Measurements from ENCODE around the gene RPS6KA4.
"Not testable (repeated sequence)": the region's sequence is repeated elsewhere in the genome, so short reads cannot be mapped to it uniquely, and the experiment has no call there.

The RPS6KA4 gene

DNA sequence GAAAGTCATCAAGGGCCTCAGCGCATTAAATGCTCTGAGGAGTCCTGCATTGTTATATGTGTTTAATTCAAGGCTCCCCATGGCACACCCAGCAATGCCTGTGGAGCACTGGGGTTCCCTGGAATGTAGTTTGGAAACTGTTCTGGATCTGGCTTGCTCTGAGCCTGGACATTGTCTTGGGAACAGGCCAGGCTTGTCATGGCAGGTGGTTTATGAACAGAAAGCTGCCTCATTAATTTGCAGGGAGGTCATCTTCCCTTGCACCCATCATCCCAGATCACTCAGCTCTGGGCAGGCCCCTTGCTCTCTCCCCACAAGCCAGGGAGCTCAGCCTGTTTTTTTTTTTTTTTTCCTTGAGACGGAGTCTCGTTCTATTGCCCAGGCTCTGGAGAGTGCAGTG, 32.9 kb downstream of the RPS6KA4 start:
- DNase-seq, result no peak

DNA sequence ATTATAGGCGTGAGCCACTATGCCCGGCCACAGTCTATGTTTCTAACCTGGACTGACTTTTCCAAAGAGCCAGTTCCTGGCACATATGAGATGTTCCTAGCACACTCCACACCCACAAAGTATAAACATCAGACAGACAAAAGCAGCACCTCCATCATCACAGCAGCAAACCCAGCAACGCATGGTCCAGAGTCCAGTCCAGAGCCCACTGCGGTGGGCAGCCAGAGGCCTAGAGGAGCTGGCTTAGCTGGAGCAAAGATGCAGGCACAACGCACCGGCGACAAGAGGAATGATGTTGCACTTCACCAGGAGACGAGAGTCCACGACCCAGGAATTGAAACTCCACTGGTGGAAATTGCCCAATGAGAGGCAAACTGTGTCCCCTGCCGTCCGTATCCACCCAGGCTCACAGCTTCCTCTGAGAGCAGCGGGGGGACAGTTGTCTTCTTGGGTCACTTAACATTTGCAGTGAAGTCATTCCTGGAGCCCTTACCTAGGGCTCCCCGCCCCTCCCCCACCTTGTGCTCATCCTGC, 36.6 kb downstream of the RPS6KA4 start:
- no peak for DNase-seq

DNA sequence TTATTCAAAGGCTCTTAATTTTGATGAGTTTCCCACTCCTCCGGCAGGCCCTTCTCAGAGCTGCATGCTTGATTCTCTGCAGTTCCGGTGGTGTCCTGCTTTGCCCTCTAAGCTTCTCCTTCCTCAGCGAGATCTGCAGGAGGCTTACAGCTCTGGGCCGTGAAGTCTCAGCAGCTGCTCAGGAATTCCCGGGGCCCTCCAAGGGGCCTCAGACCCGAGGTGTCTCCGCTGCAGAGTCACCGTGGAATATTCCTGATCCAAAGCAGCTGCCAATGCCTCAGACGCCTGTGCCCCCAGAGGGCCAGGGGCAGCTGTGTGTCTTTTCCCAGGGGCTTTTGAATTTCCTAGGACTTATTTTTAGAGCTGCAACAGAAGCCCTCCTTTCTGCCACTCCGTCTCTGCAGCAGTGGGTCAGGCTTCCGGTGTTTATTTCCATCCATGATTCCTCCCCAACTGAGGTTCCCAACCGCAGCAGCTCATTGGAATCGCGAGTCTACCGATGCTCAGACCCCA, 37.2 kb downstream of the RPS6KA4 start:
- no peak for DNase-seq

DNA sequence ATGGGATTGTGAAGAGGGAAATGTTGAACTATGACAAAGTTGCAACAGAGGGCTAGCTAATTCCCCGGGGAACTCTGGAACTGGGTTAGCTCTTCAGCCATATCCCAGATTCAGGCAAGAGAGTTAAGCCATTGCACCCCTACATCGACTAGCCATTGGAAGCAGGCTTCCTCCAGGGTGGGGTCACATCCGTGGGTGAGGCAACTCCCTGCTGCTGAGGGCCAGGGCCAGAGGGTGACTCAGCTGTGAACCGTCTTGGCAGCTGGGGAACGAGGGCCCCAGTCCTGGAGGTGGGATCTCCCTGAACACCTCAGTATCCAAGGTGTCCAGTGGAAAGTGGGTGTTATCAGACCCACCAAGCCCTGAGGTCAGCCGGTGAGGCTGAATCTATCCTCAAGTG, 41.1 kb downstream of the RPS6KA4 start:
- no peak for DNase-seq

DNA sequence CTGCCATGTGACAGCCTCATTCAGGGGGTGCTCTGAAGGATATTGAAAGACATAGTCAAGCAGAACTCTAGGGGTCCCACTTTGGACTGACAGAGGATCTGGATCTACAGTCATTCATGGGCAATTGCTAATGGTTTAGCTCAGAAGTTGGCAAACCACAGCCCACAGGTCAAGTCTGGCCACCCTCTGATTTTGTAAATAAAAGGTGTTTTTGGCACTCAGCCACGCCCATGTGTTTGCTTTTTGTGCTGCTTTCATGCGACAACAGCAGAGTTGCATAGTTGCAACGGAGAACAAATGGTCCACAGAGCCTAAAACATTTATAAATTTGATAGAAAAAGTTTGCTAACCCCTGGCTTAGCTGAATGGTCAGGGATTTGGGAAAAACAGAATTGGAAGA, 41.7 kb downstream of the RPS6KA4 start:
- DNase-seq, result no peak

DNA sequence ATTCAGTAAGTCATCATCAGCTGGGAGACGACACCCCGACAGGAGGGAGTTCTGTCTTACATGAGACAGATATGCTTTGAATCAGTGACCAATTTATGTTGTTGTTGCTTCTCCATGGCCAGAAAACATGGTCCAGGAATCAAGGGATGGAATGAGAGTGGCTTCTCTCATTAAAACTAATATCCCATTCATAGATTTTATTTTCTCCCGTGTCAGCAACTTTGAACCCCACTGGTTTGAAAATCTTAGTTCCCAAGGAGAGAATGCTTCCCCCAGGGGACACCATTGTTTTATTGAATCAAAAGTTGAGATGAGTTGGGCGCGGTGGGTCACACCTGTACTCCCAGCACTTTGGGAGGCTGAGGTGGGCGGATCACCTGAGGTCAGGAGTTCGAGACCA, 42.8 kb downstream of the RPS6KA4 start:
- DNase-seq, result no peak

DNA sequence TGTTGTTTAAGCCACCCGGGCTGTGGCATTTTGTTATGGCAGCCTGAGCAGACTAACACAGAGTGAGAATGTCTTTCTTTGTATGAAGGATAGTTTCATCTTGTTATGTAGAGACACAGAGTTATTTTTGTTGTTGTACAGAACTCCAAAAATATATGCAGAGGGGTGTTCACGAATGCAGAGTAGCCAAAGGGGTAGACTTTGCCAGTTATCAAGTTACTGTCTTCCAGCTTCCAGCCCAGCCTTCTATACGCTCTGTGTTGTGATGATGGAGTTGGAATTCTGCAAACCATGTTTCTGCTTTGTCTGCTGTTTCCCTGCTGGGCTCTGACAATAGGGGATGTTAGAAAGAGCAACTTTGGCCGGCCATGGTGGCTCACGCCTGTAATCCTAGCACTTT, 44.1 kb downstream of the RPS6KA4 start:
- no peak for DNase-seq

DNA sequence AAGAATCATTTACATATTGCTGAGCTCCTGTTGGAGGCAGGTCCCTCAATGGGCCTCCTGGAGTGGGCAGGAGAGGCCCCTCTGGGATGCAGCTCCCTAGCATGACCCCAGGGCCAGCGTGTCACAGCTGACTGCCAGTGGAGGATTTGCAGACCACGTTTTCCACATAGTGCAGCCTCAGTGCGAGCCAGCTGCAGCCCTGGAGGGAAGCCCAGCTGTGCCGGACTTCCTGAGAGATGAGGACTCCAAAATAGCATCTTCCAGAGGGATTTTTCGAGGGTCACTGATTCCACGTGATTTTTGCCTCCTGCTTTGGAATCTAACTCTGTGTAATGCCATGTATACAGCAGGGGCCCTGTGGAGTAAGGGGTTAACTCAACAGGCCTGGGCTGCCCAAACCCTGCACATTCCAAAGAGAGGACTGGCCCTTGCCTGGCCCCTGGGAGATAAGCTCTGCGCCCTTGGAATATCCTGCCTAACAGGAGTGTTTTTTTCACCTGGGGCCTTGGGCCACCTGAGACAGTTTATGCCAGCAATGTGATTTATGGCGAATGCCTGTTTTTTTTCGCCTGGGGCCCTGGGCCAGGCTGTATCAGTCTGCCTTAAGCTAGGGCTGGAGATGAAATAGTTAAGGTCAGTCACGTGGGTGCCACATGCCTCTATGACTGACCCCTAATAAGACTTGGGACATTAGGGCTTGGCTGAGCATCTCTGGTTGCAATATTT, 47.4 kb downstream of the RPS6KA4 start:
- DNase-seq, result no peak

DNA sequence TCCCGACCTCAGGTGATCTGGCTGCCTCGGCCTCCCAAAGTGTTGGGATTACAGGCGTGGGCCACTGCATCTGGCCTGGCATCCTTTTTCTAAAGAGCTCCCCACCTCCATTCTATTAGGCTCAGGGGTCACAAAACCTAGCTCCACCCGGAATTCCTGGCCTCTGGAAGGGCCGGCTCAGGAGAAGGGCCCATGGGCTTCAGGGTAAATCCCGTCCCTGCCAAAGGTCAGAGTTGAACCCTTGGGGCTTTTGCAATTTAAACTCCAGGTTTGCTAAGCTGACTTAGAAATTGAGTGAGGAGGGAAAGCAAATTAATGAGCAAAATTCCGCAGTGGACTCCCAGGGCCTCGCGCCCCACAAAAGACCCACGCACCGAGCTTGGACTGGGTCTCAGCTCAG, 48.3 kb downstream of the RPS6KA4 start:
- no peak for DNase-seq

DNA sequence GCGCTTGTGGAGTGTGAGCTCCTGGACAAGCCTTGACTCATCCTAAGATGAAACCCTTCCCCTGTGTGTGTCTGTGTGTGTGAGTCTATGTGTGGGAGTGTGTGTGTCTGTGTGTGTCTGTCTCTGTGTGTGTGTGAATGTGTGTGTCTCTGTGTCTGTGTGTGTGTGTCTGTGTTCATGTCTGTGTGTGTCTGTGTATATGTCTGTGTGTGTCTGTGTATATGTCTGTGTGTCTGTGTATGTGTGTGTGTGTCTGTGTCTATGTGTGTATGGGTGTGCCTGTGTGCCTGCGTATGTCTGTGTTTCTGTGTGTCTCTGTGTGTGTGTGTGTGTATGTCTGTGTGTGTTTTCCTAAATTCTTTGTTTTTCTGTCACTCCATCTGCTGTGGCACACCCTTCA, 48.7 kb downstream of the RPS6KA4 start:
- DNase-seq, result no peak

DNA sequence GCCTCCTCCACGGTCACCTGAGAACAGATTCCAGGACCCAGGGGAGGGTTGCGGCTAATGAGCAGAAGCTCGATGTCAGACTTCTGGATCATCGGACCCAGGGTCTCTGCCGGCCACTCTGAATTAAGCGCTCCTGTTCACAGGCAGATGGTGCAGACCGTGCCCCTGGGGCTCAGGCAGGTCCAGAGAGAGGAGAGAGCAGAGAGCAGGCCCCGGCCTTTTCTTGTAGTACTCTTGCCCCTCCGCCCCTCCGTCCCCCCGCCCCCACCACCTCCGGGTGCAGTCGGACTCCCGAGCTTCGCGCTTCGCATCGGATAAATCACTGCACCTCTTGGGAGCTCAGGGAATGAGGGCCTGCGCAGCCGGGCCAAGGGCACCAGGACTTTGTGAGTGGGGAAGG, 50.3 kb downstream of the RPS6KA4 start:
- no peak for DNase-seq

DNA sequence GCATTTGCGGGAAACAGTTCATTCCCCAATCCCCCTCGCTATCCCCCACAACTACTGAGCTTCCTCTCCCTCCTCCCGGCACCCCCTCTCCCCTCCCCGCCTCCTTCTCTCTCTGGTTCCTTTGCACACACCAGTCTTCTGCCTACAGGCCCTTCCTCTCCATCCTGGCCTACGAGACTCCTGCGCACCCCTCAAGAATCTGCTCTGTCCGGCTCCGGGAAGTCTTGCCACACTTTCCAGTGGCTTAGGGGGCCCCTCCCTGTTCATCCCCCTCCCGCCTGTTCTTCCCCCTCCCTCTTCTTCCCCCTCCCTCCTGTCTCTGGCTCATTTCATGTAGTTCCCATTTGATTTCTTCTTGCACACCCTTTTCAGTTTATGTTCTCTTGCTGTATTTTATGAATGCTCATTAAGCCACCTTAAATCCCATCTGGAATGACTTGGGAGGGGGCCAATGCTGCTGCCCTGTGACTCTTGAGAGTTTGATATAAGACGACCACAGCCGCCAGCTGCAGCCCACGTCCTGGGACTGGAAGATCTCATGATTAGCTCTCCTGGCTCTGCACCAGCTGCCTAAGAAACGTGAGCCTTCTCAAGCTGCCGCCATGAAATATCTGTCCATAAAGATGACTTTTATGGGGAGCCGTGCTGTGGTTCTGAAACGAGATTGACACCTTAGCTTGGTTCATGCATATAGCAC, 50.9 kb downstream of the RPS6KA4 start:
- no peak for DNase-seq

DNA sequence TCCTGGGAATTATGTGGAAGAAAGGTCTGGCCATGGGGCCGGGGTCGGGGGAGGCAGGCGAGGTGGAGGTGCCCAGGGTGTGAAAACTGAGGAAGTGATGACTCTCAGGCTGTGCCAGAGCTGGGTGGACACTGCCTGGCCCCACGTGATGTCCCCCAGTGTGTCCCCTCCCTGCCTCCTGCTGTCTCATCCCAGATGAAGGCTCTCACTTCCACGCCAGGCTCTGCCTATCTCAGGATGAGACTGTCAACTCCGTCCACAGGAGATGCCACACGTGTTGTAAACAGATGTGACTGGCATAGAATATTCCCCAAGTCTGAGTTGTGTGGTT, 51.4 kb downstream of the RPS6KA4 start:
- no peak for DNase-seq

DNA sequence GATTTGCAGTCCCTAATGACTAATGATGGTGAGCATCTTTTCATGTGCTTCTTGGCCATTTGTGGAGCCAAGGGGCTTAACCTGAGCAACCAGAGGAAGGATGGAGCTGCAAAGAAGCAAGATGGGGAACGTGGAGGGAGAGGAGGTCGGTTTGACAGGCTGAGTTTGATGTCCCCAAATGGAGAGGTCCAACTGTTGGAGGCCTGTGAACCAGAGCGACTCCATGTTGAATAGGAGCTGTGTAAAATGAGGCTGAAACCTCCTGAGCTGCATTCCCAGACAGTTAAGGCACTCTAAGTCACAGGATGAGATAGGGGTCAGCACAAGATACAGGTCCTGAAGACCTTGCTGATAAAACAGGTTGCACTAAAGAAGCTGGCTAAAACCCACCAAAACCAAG, 54.5 kb downstream of the RPS6KA4 start:
- no peak for DNase-seq

DNA sequence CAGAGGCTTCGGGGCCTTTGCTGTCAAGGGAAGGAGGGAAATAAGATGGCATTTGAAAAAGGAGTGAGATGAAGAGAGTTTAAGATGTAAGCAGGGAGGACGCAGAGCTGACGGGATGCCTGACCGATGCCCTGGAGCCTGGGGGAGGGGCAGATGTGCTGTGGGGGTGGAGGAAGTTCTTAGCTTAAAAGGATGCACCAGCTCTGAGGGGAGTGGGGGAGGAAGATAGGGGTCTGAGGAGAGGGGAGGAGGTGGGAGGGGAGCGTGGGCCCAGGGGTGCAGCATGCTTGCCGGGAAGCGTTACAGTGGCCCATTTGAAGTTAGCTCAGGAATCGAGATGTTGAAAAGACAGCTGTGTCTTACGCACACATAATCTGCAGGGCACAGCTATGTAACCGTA, 56.3 kb downstream of the RPS6KA4 start:
- DNase-seq, result no peak

DNA sequence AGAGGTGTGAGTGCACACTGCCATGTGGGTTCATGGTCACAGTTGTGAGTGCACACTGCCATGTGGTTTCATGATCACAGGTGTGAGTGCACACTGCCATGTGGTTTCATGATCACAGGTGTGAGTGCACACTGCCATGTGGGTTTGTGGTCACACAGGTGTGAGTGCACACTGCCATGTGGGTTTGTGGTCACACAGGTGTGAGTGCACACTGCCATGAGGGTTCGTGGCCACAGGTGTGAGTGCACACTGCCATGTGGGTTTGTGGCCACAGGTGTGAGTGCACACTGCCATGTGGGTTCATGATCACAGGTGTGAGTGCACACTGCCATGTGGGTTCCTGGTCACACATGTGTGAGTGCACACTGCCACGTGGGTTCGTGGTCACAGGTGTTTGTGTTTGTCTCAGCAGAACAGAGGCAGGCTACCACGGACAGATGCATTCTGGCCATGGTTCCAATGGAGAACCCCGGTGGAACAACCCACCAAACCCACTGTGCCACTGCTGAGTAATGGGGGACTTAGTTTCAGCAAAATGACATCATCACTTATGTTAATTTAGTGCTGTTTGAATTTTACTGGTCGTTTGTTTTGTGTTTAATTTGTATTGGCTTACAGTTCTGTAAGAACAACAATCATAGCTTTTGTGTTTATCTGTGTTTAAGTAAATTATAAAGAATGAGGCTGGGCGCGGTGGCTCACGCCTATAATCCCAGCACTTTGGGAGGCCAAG, 57.2 kb downstream of the RPS6KA4 start:
- DNase-seq, result no peak

DNA sequence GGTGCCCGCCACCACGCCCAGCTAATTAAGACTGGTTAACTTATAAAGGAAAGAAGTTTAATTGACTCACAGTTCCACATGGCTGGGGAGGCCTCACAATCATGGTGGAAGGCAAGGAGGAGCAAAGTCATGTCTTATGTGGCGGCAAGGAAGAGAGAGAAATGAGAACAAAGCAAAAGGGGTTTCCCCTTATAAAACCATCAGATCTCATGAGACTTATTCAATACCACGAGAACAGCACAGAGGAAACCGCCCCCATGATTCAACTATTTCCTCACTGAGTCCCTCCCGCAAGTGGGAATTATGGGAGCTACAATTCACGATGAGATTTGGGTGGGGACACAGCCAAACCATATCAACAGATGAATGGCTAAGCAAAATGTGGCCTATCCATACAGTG, 59.3 kb downstream of the RPS6KA4 start:
- not testable (repeated sequence) for DNase-seq

DNA sequence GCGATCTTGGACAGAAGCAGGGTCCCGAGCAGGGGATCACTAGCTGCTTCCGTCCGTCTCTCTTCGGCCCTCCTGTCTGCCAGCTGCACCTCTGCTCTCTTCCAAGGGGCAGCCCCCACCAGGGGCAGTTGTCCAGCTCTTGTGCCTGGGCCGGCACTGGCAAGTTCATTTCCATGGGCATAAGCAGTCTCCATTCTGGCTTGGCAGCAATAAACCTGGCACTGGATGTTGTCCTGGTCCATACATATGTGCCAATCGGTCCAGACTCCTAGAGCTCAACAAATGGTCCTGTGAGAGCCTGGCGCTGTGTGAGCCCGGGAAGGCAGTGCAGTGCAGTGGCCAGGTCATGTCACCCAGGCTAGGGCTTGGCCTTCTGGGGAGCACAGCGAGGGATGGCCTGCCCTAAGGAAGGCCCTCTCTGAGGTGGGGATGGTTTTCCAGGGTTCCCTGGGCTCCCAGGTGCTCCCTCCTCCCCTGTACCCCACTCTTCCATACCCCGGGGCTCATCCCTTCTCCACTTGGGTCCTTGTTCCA, 60.4 kb downstream of the RPS6KA4 start:
- no peak for DNase-seq

DNA sequence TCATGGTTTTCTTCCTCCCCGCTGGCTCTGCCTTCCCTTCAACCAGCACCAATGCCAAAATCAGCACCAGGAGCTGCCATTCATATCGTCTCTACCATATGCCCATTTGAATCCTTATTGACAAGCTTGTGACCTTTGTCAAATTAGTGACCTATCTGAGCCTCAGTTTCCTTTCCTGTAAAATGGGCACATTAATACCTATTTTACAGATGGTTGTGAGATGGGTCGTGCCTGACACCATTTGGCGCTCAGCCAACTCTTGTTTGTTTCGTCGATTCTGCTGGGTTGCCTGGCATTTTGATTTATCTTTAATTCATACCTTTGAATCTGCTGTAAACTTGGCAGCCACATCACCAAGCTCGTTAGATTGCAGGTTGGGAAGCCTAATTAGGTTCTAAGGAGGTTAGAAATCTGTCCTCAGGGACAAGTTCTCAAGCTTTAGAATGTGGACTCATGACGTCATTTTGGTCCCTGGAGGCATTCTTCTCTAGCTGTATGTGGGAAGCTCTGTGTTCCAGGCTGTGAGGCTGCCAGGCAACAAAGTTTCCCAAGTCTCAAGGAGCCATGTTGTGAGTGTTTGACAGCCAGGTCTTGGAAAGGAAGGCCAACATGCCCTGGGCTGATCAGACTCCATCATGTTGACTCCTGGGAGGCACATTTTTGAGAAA, 61.0 kb downstream of the RPS6KA4 start:
- DNase-seq, result no peak

All from kidney glomerular epithelial cell (primary cell).